HepG2 (cell line): Measurements from ENCODE around the gene VEGFA. TPM values are rescaled to one million over a fixed set of nuclear protein-coding genes. Genes with fewer than 3 reads are reported as not detected.
A peak's percentile ranks its signal among the peaks of the same experiment; 100 is the strongest.

ENCODE experiments used
- CREM ChIP-seq, 2 experiments: sonication (generic) in 1 of 2; formaldehyde crosslinking in 1 of 2; IDR thresholded peaks; 2 replicates each; pipeline versions ENCODE4 v1.4.0 to v1.6.1; 2016 to 2020; ENCODE audit warnings: antibody characterized with exemption in 1 of 2, mild to moderate bottlenecking in 1 of 2, missing genetic modification reagents in 1 of 2
- EP300 ChIP-seq, 3 experiments: sonication (generic) in 1 of 3; formaldehyde crosslinking in 1 of 3; IDR thresholded peaks; 2 replicates each; pipeline versions ENCODE4 v1.5.1 to v1.6.1; 2011 to 2020; ENCODE audit warnings: low read depth in 2 of 3, low read length in 2 of 3, borderline replicate concordance in 1 of 3, improper control_type of control experiment in 1 of 3, mild to moderate bottlenecking in 1 of 3, missing genetic modification reagents in 1 of 3, moderate library complexity in 1 of 3
- GMEB1 ChIP-seq: sonication (generic); formaldehyde crosslinking; IDR thresholded peaks from 2 replicates; pipeline ENCODE4 v1.5.1; 2020; ENCODE audit warnings: missing genetic modification reagents, mild to moderate bottlenecking, borderline replicate concordance
- HDAC2 ChIP-seq: sonication (generic); formaldehyde crosslinking; IDR thresholded peaks from 2 replicates; pipeline ENCODE4 v1.4.0; 2020; ENCODE audit warnings: missing genetic modification reagents
- HMGXB4 ChIP-seq, 2 experiments: sonication (generic) in 1 of 2; formaldehyde crosslinking in 1 of 2; IDR thresholded peaks; 2 replicates each; pipeline versions ENCODE4 v1.4.0 to v1.6.1; 2018 to 2020; ENCODE audit warnings: missing genetic modification reagents in 2 of 2, borderline replicate concordance in 1 of 2, low read depth in 1 of 2, mild to moderate bottlenecking in 1 of 2, missing biosample characterization in 1 of 2
- MIER3 ChIP-seq: IDR thresholded peaks from 2 replicates; pipeline ENCODE4 v1.6.1; 2016; ENCODE audit warnings: missing compliant biosample characterization, borderline replicate concordance
- MLX ChIP-seq: IDR thresholded peaks from 2 replicates; pipeline ENCODE4 v1.6.1; 2016
- NAIF1 ChIP-seq: sonication (generic); formaldehyde crosslinking; IDR thresholded peaks from 2 replicates; pipeline ENCODE4 v1.5.0; 2020; ENCODE audit warnings: mild to moderate bottlenecking, missing genetic modification reagents, borderline replicate concordance
- NR0B2 ChIP-seq: sonication (generic); formaldehyde crosslinking; IDR thresholded peaks from 2 replicates; pipeline ENCODE4 v1.4.0; 2020; ENCODE audit warnings: mild to moderate bottlenecking, missing genetic modification reagents
- RAD51 ChIP-seq: fragments of 450-650 bp; IDR thresholded peaks from 2 replicates; pipeline ENCODE4 v1.6.1; 2016; ENCODE audit warnings: borderline replicate concordance
- RBM39 ChIP-seq: fragments of 200-400 bp; formaldehyde crosslinking; IDR thresholded peaks from one replicate; pipeline ENCODE4 v1.6.1; 2018; ENCODE audit warnings: antibody characterized with exemption, mild to moderate bottlenecking, low read depth, low read length; ENCODE audit not compliant: poor library complexity, severe bottlenecking
- RXRB ChIP-seq: IDR thresholded peaks from 2 replicates; pipeline ENCODE4 v1.6.1; 2016; ENCODE audit warnings: borderline replicate concordance, missing genetic modification reagents, missing compliant biosample characterization
- THRA ChIP-seq: sonication (generic); formaldehyde crosslinking; IDR thresholded peaks from 2 replicates; pipeline ENCODE4 v1.4.0; 2020; ENCODE audit warnings: missing genetic modification reagents, borderline replicate concordance
- ZBTB4 ChIP-seq: sonication (generic); formaldehyde crosslinking; IDR thresholded peaks from 2 replicates; pipeline ENCODE4 v1.4.0; 2020; ENCODE audit warnings: missing genetic modification reagents, mild to moderate bottlenecking, borderline replicate concordance
- ZNF317 ChIP-seq: sonication (generic); formaldehyde crosslinking; IDR thresholded peaks from 2 replicates; pipeline ENCODE4 v1.5.0; 2020; ENCODE audit warnings: mild to moderate bottlenecking, missing genetic modification reagents
- polyA plus RNA-seq, 8 experiments: library from polyadenylated mRNA; depleted of rRNA in 3 of 8; stranded (reverse) in 7 of 8; unstranded in 1 of 8; fragments of >200 nt; fragmentation: Illumina TruSeq in 4 of 8; extraction: Trizol in 4 of 8; gene quantifications; 2 replicates each; pipeline versions ENCODE4 v1.2.1 to v1.2.3, GENCODE V29; 2011 to 2016; ENCODE audit warnings: low read depth in 4 of 8, missing spikeins in 1 of 8, mixed read lengths in 1 of 8; ENCODE audit not compliant: insufficient read depth in 1 of 8
- total RNA-seq, 5 experiments: library from RNA; depleted of rRNA; stranded (reverse); fragments of >200 nt; fragmentation: Illumina TruSeq; extraction: Trizol; gene quantifications; 2 replicates each; pipeline ENCODE4 v1.2.3, GENCODE V29; 2016; ENCODE audit warnings: low read depth in 1 of 5

Gene VEGFA
- total and polyA plus RNA-seq, 2 of the 13 experiments (the other 11 are each of a cell fraction or from before 2014, with no cell fraction given) = 68.1 to 629 TPM

- TF ChIP-seq RAD51 (no peak), MIER3 (CRISPR knock-in tag) (peak; percentile 39; the same call in 1 of the 2 replicates), THRA (CRISPR knock-in tag) (peak; percentile 17; the same call in 1 of the 2 replicates), RXRB (CRISPR knock-in tag) (0 out of 2 replicates have a peak, but pooled peaks have one; percentile 57), EP300 (IDR thresholded peaks at IDR 0.05; ENCODE audit: low read depth in 2 of 2, low read length in 2 of 2) (peak in 1 of 2 experiments; percentile 51; a peak in 1 of 4 replicates), EP300 (CRISPR knock-in tag; IDR thresholded peaks at IDR 0.05; ENCODE audit: borderline replicate concordance) (peak; percentile 37; the same call in 1 of the 2 replicates), CREM (IDR thresholded peaks at IDR 0.05) (0 out of 2 replicates have a peak, but pooled peaks have one; percentile 22), CREM (CRISPR knock-in tag; IDR thresholded peaks at IDR 0.05) (no peak), GMEB1 (CRISPR knock-in tag) (peak; percentile 49; the same call in 1 of the 2 replicates), HMGXB4 (CRISPR knock-in tag; IDR thresholded peaks at IDR 0.05; ENCODE audit: borderline replicate concordance in 1 of 2, low read depth in 1 of 2) (peak in 1 of 2 experiments; percentile 34; a peak in 2 of 4 replicates), HDAC2 (CRISPR knock-in tag) (peak; percentile 56; the same call in 1 of the 2 replicates), NAIF1 (CRISPR knock-in tag) (no peak), NR0B2 (CRISPR knock-in tag) (peak; percentile 23; the same call in 1 of the 2 replicates), ZNF317 (CRISPR knock-in tag) (0 out of 2 replicates have a peak, but pooled peaks have one; percentile 29), RBM39 (no peak), MLX (CRISPR knock-in tag) (0 out of 2 replicates have a peak, but pooled peaks have one; percentile 35), ZBTB4 (CRISPR knock-in tag) (peak; percentile 65; the same call in 1 of the 2 replicates)
Measured at GRCh38 chr6:43823879-43824702, 54.1 kb downstream of the VEGFA start (continued).
